Measurements from ENCODE around the gene STX18. TPM values are rescaled to one million over a fixed set of nuclear protein-coding genes. Genes with fewer than 3 reads are reported as not detected.

Gene STX18
- total RNA-seq, 4 donors from 2014 or later, result 19.2 to 27.4 (median 20.7) TPM

- ATAC-seq (no peak), DNase-seq (no peak)
- Histone ChIP-seq H3K9me3 (no peaks in the 10 kb centered on the region), H3K27ac (no peak overlapping the region), H3K4me1 (no peaks in the 10 kb centered on the region), H3K4me3 (no peak overlapping the region), H3K27me3 (no peaks in the 10 kb centered on the region), H3K36me3 (no peaks in the 10 kb centered on the region)
- in situ Hi-C loops (cut with MboI; ENCODE audit: low sequenced_read_pairs in 4 of 4), result no loop called here
- intact Hi-C loops (cut with DNase I; ENCODE audit: low total_unique reads), result no loop called here
- TF ChIP-seq, protein P1, sequence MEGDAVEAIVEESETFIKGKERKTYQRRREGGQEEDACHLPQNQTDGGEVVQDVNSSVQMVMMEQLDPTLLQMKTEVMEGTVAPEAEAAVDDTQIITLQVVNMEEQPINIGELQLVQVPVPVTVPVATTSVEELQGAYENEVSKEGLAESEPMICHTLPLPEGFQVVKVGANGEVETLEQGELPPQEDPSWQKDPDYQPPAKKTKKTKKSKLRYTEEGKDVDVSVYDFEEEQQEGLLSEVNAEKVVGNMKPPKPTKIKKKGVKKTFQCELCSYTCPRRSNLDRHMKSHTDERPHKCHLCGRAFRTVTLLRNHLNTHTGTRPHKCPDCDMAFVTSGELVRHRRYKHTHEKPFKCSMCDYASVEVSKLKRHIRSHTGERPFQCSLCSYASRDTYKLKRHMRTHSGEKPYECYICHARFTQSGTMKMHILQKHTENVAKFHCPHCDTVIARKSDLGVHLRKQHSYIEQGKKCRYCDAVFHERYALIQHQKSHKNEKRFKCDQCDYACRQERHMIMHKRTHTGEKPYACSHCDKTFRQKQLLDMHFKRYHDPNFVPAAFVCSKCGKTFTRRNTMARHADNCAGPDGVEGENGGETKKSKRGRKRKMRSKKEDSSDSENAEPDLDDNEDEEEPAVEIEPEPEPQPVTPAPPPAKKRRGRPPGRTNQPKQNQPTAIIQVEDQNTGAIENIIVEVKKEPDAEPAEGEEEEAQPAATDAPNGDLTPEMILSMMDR (IDR thresholded peaks at IDR 0.05 in 4 of 5, conservative IDR thresholded peaks at IDR 0.05 in 1 of 5), result no peak
- no peak for TF ChIP-seq POLR2A (IDR thresholded peaks at IDR 0.05)
These were observed 37.1 kb downstream of the STX18 start for GRCh38 chr4:4504783-4505182.

DNA sequence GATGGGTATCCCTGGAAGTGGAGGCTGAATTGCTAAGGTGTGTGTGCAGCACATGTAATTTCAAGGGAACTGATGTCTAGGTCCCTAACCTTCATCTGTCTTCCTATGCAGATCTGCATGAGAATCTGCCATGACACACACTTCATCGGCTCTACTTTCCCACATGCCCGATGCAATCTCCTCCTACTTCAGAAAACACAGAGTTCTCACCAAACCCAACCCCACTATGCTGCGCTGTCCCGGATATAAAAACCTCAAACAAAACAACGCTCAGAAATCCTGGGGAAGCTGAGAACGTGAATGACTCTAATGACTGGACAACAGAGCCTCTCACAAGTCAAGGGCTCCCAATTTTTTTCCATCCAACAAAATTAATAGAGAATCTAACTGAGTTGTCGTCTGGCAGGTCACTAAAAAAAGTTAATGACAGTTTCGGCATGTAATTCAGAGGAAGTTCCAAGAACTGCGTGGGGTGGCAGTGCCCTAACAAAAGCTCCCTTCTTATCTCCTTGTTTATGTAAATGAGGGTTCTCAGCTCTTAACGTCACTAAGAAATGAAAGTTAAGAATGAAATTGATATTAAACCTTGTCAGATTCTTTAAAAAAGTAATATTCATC, 39.0 kb downstream of the STX18 start:
- ATAC-seq (no peak), DNase-seq (no peak)
- Histone ChIP-seq H3K36me3 (no peaks in the 10 kb centered on the region), H3K9me3 (no peaks in the 10 kb centered on the region), H3K27ac (no peak overlapping the region), H3K27me3 (no peaks in the 10 kb centered on the region), H3K4me1 (no peaks in the 10 kb centered on the region), H3K4me3 (no peak overlapping the region)
- TF ChIP-seq, protein P1 (IDR thresholded peaks at IDR 0.05 in 4 of 5, conservative IDR thresholded peaks at IDR 0.05 in 1 of 5), result no peak
- no peak for TF ChIP-seq POLR2A (IDR thresholded peaks at IDR 0.05)
- intact Hi-C loops (cut with DNase I; ENCODE audit: low total_unique reads), result no loop called here
- in situ Hi-C loops (cut with MboI; ENCODE audit: low sequenced_read_pairs in 4 of 4), result no loop called here

DNA sequence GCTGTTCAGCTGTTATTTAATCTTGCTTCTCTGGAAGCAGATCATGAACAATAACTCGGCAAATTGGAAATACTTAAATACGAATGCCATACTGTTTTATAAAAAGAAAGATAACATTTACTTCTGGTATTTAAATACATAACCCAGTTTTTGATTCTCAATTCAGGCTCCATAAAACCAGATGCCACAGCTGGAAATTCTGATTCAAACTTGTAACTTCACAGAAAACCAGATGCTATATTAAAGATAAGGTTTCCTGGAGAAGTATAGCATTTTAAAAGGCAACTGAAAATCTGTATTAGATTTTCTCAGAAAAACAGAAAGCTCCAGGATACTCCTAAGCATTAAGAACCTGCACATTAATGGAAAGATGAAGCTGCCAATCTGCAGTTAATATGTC, 40.2 kb downstream of the STX18 start:
- H3K27ac ChIP-seq, result no peak overlapping the region
- in situ Hi-C loops (cut with MboI; ENCODE audit: low sequenced_read_pairs in 4 of 4) (no loop called here), intact Hi-C loops (cut with DNase I; ENCODE audit: low total_unique reads) (no loop called here)
- no peak for DNase-seq
- H3K27me3 ChIP-seq, result no peaks in the 10 kb centered on the region
- ATAC-seq, result no peak
- H3K4me3 ChIP-seq, result no peak overlapping the region
- TF ChIP-seq, protein P1 (IDR thresholded peaks at IDR 0.05 in 4 of 5, conservative IDR thresholded peaks at IDR 0.05 in 1 of 5), result no peak
- H3K36me3 ChIP-seq, result no peaks in the 10 kb centered on the region
- no peaks in the 10 kb centered on the region for H3K9me3 ChIP-seq
- H3K4me1 ChIP-seq, result no peaks in the 10 kb centered on the region

GRCh38 chr4:4499438-4500123, 42.3 kb downstream of the STX18 start:
- intact Hi-C loops (cut with DNase I; ENCODE audit: low total_unique reads), result no loop called here

More at GRCh38 chr4:4499438-4500123, 42.3 kb downstream of the STX18 start:
- TF ChIP-seq, protein P1 (IDR thresholded peaks at IDR 0.05 in 4 of 5, conservative IDR thresholded peaks at IDR 0.05 in 1 of 5), result no peak
- TF ChIP-seq POLR2A (IDR thresholded peaks at IDR 0.05), result no peak
- no peaks in the 10 kb centered on the region for H3K4me1 ChIP-seq
- DNase-seq, result no peak
- no peak overlapping the region for H3K4me3 ChIP-seq
- H3K27me3 ChIP-seq, result no peaks in the 10 kb centered on the region
- in situ Hi-C loops (cut with MboI; ENCODE audit: low sequenced_read_pairs in 4 of 4), result loop anchor here in 1 of 4 donors (25.0 kb wide), 2 partner anchors 388 to 1313 kb away; no protein-coding TSS in a partner anchor
- H3K27ac ChIP-seq, result no peak overlapping the region
- no peaks in the 10 kb centered on the region for H3K36me3 ChIP-seq
- ATAC-seq, result no peak
- H3K9me3 ChIP-seq, result no peaks in the 10 kb centered on the region
